HepG2 (cell line): ENCODE results near the gene MED13L. TPM values are rescaled to one million over a fixed set of nuclear protein-coding genes. Genes with fewer than 3 reads are reported as not detected.

Experiments used
- ADNP ChIP-seq: sonication (generic); formaldehyde crosslinking; IDR thresholded peaks from 2 replicates; pipeline ENCODE4 v1.4.0; 2020; ENCODE audit warnings: missing genetic modification reagents
- BHLHE40 ChIP-seq: IDR thresholded peaks from 2 replicates; pipeline ENCODE4 v1.6.1; 2011; ENCODE audit warnings: low read length, improper control_type of control experiment
- DMAP1 ChIP-seq: IDR thresholded peaks from 2 replicates; pipeline ENCODE4 v1.6.1; 2016
- FOXA3 ChIP-seq: IDR thresholded peaks from 2 replicates; pipeline ENCODE4 v1.6.1; 2016; ENCODE audit warnings: missing genetic modification reagents, missing compliant biosample characterization
- HDAC6 ChIP-seq: fragments of 200-600 bp; sonication (generic); IDR thresholded peaks from 2 replicates; pipeline ENCODE4 v1.7.0; 2017; ENCODE audit warnings: mild to moderate bottlenecking, antibody characterized with exemption, low read length, low read depth
- HMG20B ChIP-seq: conservative IDR thresholded peaks from 2 replicates; pipeline ENCODE4 v1.6.1; 2016; ENCODE audit warnings: missing genetic modification reagents, missing compliant biosample characterization
- NR2F2 ChIP-seq: IDR thresholded peaks from 2 replicates; pipeline ENCODE4 v1.6.1; 2012; ENCODE audit warnings: low read depth, inconsistent platforms, borderline replicate concordance
- NR2F6 ChIP-seq, 2 experiments: IDR thresholded peaks; 2 replicates each; pipeline ENCODE4 v1.6.1; 2016; ENCODE audit warnings: antibody characterized with exemption in 1 of 2, mild to moderate bottlenecking in 1 of 2
- PTBP1 ChIP-seq: fragments of 200-400 bp; formaldehyde crosslinking; IDR thresholded peaks from 2 replicates; pipeline ENCODE4 v1.6.1; 2018; ENCODE audit warnings: low read length, low read depth; ENCODE audit not compliant: poor library complexity, severe bottlenecking
- REXO4 ChIP-seq: sonication (generic); formaldehyde crosslinking; IDR thresholded peaks from 2 replicates; pipeline ENCODE4 v1.8.0; 2022; ENCODE audit warnings: missing genetic modification reagents, mild to moderate bottlenecking, borderline replicate concordance
- TOE1 ChIP-seq: sonication (generic); formaldehyde crosslinking; IDR thresholded peaks from 2 replicates; pipeline ENCODE4 v1.4.0; 2020; ENCODE audit warnings: mild to moderate bottlenecking, missing genetic modification reagents
- ZFYVE20 ChIP-seq: sonication (generic); formaldehyde crosslinking; IDR thresholded peaks from 2 replicates; pipeline ENCODE4 v1.8.0; 2023; ENCODE audit warnings: low read depth, mild to moderate bottlenecking, moderate library complexity, missing genetic modification reagents, borderline replicate concordance
- ZNF549 ChIP-seq: sonication (generic); formaldehyde crosslinking; IDR thresholded peaks from 2 replicates; pipeline ENCODE4 v1.5.0; 2020; ENCODE audit warnings: missing genetic modification reagents
- ZNF678 ChIP-seq: sonication (generic); formaldehyde crosslinking; IDR thresholded peaks from 2 replicates; pipeline ENCODE4 v1.4.0; 2020; ENCODE audit warnings: mild to moderate bottlenecking, missing genetic modification reagents
- ZSCAN22 ChIP-seq: sonication (generic); formaldehyde crosslinking; IDR thresholded peaks from 2 replicates; pipeline ENCODE4 v1.4.0; 2020; ENCODE audit warnings: mild to moderate bottlenecking, missing genetic modification reagents
- polyA plus RNA-seq, 8 experiments: library from polyadenylated mRNA; depleted of rRNA in 3 of 8; stranded (reverse) in 7 of 8; unstranded in 1 of 8; fragments of >200 nt; fragmentation: Illumina TruSeq in 4 of 8; extraction: Trizol in 4 of 8; gene quantifications; 2 replicates each; pipeline versions ENCODE4 v1.2.1 to v1.2.3, GENCODE V29; 2011 to 2016; ENCODE audit warnings: low read depth in 4 of 8, missing spikeins in 1 of 8, mixed read lengths in 1 of 8; ENCODE audit not compliant: insufficient read depth in 1 of 8
- total RNA-seq, 5 experiments: library from RNA; depleted of rRNA; stranded (reverse); fragments of >200 nt; fragmentation: Illumina TruSeq; extraction: Trizol; gene quantifications; 2 replicates each; pipeline ENCODE4 v1.2.3, GENCODE V29; 2016; ENCODE audit warnings: low read depth in 1 of 5
- TF ChIP-seq, protein P1 (sequence below): sonication (generic); formaldehyde crosslinking; IDR thresholded peaks from 2 replicates; pipeline ENCODE4 v1.4.0; 2020; ENCODE audit warnings: mild to moderate bottlenecking, missing genetic modification reagents
- TF ChIP-seq, protein P2 (sequence below), 2 experiments: fragments of 450-650 bp in 1 of 2; sonication (generic) in 1 of 2; formaldehyde crosslinking; IDR thresholded peaks; 2 replicates each; pipeline versions ENCODE4 v1.5.0 to v1.8.0; 2020 to 2022; ENCODE audit warnings: mild to moderate bottlenecking in 1 of 2, missing genetic modification reagents in 1 of 2
- TF ChIP-seq, protein P3 (sequence below): IDR thresholded peaks from 2 replicates; pipeline ENCODE4 v1.6.1; 2016; ENCODE audit warnings: mild to moderate bottlenecking
- TF ChIP-seq, protein P4 (sequence below): sonication (generic); formaldehyde crosslinking; IDR thresholded peaks from 2 replicates; pipeline ENCODE4 v1.4.0; 2020; ENCODE audit warnings: missing genetic modification reagents
- TF ChIP-seq, protein P5 (sequence below): IDR thresholded peaks from 2 replicates; pipeline ENCODE4 v1.6.1; 2012; ENCODE audit warnings: low read depth, low read length, improper control_type of control experiment
- TF ChIP-seq, protein P6 (sequence below): sonication (generic); formaldehyde crosslinking; conservative IDR thresholded peaks from 2 replicates; pipeline ENCODE4 v1.4.0; 2020; ENCODE audit warnings: missing genetic modification reagents

Gene MED13L
- total and polyA plus RNA-seq, 2 of the 13 experiments (the other 11 are each of a cell fraction or from before 2014, with no cell fraction given): 24.8 to 38.9 TPM

DNA sequence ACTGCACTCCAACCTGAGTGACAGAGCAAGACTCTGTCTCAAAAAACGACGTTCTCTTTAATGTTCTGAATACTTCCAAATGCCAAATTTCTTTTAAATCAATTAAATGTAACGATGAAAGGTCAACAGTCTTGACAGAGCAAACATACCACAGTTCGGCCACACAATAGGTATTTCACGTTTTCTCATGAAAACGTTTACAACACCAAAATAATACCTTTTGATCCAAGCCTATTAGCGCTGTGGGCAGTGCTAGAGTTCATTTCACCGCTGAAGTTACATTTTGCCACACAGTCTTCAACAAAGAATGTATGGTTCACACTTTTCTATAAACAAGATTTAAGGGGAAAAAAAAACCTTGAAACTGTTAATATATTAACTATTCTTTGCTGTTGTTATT lies 122.1 kb downstream of the MED13L start (continued):
- TF ChIP-seq, protein P1, sequence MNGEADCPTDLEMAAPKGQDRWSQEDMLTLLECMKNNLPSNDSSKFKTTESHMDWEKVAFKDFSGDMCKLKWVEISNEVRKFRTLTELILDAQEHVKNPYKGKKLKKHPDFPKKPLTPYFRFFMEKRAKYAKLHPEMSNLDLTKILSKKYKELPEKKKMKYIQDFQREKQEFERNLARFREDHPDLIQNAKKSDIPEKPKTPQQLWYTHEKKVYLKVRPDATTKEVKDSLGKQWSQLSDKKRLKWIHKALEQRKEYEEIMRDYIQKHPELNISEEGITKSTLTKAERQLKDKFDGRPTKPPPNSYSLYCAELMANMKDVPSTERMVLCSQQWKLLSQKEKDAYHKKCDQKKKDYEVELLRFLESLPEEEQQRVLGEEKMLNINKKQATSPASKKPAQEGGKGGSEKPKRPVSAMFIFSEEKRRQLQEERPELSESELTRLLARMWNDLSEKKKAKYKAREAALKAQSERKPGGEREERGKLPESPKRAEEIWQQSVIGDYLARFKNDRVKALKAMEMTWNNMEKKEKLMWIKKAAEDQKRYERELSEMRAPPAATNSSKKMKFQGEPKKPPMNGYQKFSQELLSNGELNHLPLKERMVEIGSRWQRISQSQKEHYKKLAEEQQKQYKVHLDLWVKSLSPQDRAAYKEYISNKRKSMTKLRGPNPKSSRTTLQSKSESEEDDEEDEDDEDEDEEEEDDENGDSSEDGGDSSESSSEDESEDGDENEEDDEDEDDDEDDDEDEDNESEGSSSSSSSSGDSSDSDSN (CRISPR knock-in tag): no peak
- TF ChIP-seq, protein P2, sequence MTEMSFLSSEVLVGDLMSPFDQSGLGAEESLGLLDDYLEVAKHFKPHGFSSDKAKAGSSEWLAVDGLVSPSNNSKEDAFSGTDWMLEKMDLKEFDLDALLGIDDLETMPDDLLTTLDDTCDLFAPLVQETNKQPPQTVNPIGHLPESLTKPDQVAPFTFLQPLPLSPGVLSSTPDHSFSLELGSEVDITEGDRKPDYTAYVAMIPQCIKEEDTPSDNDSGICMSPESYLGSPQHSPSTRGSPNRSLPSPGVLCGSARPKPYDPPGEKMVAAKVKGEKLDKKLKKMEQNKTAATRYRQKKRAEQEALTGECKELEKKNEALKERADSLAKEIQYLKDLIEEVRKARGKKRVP (CRISPR knock-in tag; IDR thresholded peaks at IDR 0.05): no peak
- TF ChIP-seq, protein P3, sequence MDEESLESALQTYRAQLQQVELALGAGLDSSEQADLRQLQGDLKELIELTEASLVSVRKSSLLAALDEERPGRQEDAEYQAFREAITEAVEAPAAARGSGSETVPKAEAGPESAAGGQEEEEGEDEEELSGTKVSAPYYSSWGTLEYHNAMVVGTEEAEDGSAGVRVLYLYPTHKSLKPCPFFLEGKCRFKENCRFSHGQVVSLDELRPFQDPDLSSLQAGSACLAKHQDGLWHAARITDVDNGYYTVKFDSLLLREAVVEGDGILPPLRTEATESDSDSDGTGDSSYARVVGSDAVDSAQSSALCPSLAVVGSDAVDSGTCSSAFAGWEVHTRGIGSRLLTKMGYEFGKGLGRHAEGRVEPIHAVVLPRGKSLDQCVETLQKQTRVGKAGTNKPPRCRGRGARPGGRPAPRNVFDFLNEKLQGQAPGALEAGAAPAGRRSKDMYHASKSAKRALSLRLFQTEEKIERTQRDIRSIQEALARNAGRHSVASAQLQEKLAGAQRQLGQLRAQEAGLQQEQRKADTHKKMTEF (CRISPR knock-in tag): no peak
- TF ChIP-seq, protein P4, sequence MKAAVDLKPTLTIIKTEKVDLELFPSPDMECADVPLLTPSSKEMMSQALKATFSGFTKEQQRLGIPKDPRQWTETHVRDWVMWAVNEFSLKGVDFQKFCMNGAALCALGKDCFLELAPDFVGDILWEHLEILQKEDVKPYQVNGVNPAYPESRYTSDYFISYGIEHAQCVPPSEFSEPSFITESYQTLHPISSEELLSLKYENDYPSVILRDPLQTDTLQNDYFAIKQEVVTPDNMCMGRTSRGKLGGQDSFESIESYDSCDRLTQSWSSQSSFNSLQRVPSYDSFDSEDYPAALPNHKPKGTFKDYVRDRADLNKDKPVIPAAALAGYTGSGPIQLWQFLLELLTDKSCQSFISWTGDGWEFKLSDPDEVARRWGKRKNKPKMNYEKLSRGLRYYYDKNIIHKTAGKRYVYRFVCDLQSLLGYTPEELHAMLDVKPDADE: no peak
- TF ChIP-seq HMG20B (CRISPR knock-in tag) (no peak), FOXA3 (CRISPR knock-in tag) (0 out of 2 replicates have a peak, but pooled peaks have one; percentile 7), HDAC6 (no peak), ZSCAN22 (CRISPR knock-in tag) (no peak), TOE1 (no peak), ZNF549 (CRISPR knock-in tag) (no peak), NR2F6 (IDR thresholded peaks at IDR 0.05) (peak; percentile 55), NR2F6 (CRISPR knock-in tag; IDR thresholded peaks at IDR 0.05) (peak; percentile 17; the same call in 1 of the 2 replicates), ADNP (CRISPR knock-in tag) (no peak), BHLHE40 (no peak), REXO4 (CRISPR knock-in tag) (no peak), DMAP1 (CRISPR knock-in tag) (no peak), PTBP1 (no peak), NR2F2 (peak; percentile 44; the same call in 1 of the 2 replicates), ZFYVE20 (no peak), ZNF678 (CRISPR knock-in tag) (no peak)
- TF ChIP-seq, protein P5, sequence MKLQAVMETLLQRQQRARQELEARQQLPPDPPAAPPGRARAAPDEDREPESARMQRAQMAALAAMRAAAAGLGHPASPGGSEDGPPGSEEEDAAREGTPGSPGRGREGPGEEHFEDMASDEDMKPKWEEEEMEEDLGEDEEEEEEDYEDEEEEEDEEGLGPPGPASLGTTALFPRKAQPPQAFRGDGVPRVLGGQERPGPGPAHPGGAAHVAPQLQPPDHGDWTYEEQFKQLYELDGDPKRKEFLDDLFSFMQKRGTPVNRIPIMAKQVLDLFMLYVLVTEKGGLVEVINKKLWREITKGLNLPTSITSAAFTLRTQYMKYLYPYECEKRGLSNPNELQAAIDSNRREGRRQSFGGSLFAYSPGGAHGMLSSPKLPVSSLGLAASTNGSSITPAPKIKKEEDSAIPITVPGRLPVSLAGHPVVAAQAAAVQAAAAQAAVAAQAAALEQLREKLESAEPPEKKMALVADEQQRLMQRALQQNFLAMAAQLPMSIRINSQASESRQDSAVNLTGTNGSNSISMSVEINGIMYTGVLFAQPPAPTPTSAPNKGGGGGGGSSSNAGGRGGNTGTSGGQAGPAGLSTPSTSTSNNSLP: peak; percentile 15; the same call in 1 of the 2 replicates
- TF ChIP-seq, protein P6, sequence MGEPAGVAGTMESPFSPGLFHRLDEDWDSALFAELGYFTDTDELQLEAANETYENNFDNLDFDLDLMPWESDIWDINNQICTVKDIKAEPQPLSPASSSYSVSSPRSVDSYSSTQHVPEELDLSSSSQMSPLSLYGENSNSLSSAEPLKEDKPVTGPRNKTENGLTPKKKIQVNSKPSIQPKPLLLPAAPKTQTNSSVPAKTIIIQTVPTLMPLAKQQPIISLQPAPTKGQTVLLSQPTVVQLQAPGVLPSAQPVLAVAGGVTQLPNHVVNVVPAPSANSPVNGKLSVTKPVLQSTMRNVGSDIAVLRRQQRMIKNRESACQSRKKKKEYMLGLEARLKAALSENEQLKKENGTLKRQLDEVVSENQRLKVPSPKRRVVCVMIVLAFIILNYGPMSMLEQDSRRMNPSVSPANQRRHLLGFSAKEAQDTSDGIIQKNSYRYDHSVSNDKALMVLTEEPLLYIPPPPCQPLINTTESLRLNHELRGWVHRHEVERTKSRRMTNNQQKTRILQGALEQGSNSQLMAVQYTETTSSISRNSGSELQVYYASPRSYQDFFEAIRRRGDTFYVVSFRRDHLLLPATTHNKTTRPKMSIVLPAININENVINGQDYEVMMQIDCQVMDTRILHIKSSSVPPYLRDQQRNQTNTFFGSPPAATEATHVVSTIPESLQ (CRISPR knock-in tag): no peak
